Activated naive CD8-positive, alpha-beta T cell (primary cell): Measurements from ENCODE around the gene DCDC2.
"Not testable (repeated sequence)": the region's sequence is repeated elsewhere in the genome, so short reads cannot be mapped to it uniquely, and the experiment has no call there.

Experiments used
- H3K27ac Mint-ChIP-seq: one replicate; pipeline ENCODE4 v1.8.0; 2021; ENCODE audit warnings: mixed read lengths
- H3K27me3 Mint-ChIP-seq: one replicate; pipeline ENCODE4 v1.8.0; 2021; ENCODE audit warnings: mixed read lengths
- H3K36me3 Mint-ChIP-seq: one replicate; pipeline ENCODE4 v1.8.0; 2021; ENCODE audit warnings: mixed read lengths
- H3K4me1 Mint-ChIP-seq: one replicate; pipeline ENCODE4 v1.8.0; 2021; ENCODE audit warnings: low read depth, mixed read lengths
- H3K4me3 Mint-ChIP-seq: one replicate; pipeline ENCODE4 v1.8.0; 2021; ENCODE audit warnings: mild to moderate bottlenecking, mixed read lengths
- H3K9me3 Mint-ChIP-seq: one replicate; pipeline ENCODE4 v1.8.0; 2021; ENCODE audit warnings: low read depth, mixed read lengths

The DCDC2 gene

GRCh38 chr6:24204113-24204512 is 153.7 kb downstream of the DCDC2 start:
- not testable (repeated sequence) for H3K27ac Mint-ChIP-seq, H3K36me3 Mint-ChIP-seq, H3K27me3 Mint-ChIP-seq, H3K4me3 Mint-ChIP-seq, H3K4me1 Mint-ChIP-seq, H3K9me3 Mint-ChIP-seq

- Mint-ChIP-seq H3K4me1 (no peaks in the 10 kb centered on the region), H3K27ac (no peak overlapping the region), H3K9me3 (no peaks in the 10 kb centered on the region), H3K36me3 (no peaks in the 10 kb centered on the region), H3K27me3 (peaks cover 6% of the 10 kb centered on the region), H3K4me3 (no peak overlapping the region)
Measured at GRCh38 chr6:24197892-24198291, 160.0 kb downstream of the DCDC2 start.

- no peaks in the 10 kb centered on the region for H3K36me3 Mint-ChIP-seq
- no peak overlapping the region for H3K27ac Mint-ChIP-seq
- peaks cover 9% of the 10 kb centered on the region for H3K27me3 Mint-ChIP-seq
- H3K4me1 Mint-ChIP-seq: no peaks in the 10 kb centered on the region
- no peaks in the 10 kb centered on the region for H3K9me3 Mint-ChIP-seq
- H3K4me3 Mint-ChIP-seq: no peak overlapping the region
Measured at GRCh38 chr6:24195836-24196597, 161.8 kb downstream of the DCDC2 start.

DNA sequence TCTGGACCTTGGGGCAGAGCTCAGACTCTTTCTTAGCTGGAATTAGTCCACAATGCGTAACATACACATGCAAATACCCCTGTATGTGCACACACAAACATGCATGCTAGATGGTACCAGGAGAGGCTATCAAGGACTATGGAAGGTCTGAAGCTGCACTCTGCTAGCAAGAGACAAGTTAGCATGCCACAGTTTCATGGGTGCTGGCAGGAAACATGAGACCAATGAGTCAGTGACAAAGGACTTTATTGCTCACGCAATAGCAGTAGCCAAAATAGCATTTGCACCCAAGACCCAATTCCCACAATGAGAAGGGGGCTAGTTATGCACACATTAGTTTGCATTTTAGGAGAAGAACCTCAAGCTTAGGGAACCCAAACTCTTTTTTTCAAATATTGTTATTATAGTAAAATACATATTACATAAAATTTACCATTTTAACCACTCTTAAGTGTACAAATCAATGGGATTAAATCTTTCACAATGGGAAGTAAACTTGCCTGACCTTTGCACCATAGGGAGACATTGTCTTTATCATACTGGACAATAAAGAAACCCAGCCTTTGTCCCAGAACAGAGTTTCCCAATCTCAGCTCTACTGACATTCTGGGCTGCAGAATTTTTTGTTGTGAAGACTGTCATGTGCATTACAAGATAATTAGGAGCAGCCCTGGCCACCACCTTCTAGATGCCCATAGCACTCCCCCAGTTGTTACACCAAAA is 162.7 kb downstream of the DCDC2 start:
- H3K27ac Mint-ChIP-seq: no peak overlapping the region
- H3K9me3 Mint-ChIP-seq: no peaks in the 10 kb centered on the region
- H3K4me3 Mint-ChIP-seq: no peak overlapping the region
- no peaks in the 10 kb centered on the region for H3K36me3 Mint-ChIP-seq
- peaks cover 9% of the 10 kb centered on the region for H3K27me3 Mint-ChIP-seq
- H3K4me1 Mint-ChIP-seq: no peaks in the 10 kb centered on the region

GRCh38 chr6:24193364-24193763 is 164.5 kb downstream of the DCDC2 start:
- Mint-ChIP-seq H3K36me3 (no peaks in the 10 kb centered on the region), H3K4me3 (no peak overlapping the region), H3K27ac (no peak overlapping the region), H3K27me3 (peaks cover 11% of the 10 kb centered on the region), H3K9me3 (no peaks in the 10 kb centered on the region), H3K4me1 (no peaks in the 10 kb centered on the region)

DNA sequence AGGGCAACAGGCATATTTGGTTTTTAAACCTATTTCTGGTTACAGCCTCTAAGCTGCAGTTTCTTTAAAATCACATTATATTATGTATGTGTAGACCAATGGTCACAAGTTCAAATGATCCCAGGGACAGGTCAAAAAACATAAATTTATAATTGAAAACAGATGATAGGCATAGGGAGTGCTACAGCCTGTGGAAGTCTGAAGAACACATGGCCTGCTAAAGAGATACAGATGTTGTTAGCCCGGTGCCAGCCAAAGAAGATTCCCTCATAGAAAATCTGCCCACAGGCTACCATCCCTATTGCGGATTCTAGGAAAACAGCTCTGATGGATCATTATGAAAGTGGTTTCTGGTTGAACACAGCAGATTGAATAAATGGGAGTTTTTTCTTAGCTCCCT is 166.5 kb downstream of the DCDC2 start:
- no peak overlapping the region for H3K27ac Mint-ChIP-seq
- no peaks in the 10 kb centered on the region for H3K4me1 Mint-ChIP-seq
- H3K9me3 Mint-ChIP-seq: no peaks in the 10 kb centered on the region
- peaks cover 11% of the 10 kb centered on the region for H3K27me3 Mint-ChIP-seq
- H3K36me3 Mint-ChIP-seq: no peaks in the 10 kb centered on the region
- H3K4me3 Mint-ChIP-seq: no peak overlapping the region

GRCh38 chr6:24188578-24189080 is 169.2 kb downstream of the DCDC2 start:
- Mint-ChIP-seq H3K27me3 (peaks cover 14% of the 10 kb centered on the region), H3K27ac (no peak overlapping the region), H3K36me3 (no peaks in the 10 kb centered on the region), H3K4me3 (no peak overlapping the region), H3K9me3 (no peaks in the 10 kb centered on the region), H3K4me1 (no peaks in the 10 kb centered on the region)

- peaks cover 16% of the 10 kb centered on the region for H3K27me3 Mint-ChIP-seq
- no peaks in the 10 kb centered on the region for H3K9me3 Mint-ChIP-seq
- H3K4me3 Mint-ChIP-seq: no peak overlapping the region
- H3K4me1 Mint-ChIP-seq: no peaks in the 10 kb centered on the region
- no peaks in the 10 kb centered on the region for H3K36me3 Mint-ChIP-seq
- no peak overlapping the region for H3K27ac Mint-ChIP-seq
Measured at GRCh38 chr6:24187965-24188577, 169.8 kb downstream of the DCDC2 start.

GRCh38 chr6:24186349-24186748 is 171.5 kb downstream of the DCDC2 start:
- H3K9me3 Mint-ChIP-seq: no peaks in the 10 kb centered on the region
- no peak overlapping the region for H3K27ac Mint-ChIP-seq
- no peaks in the 10 kb centered on the region for H3K36me3 Mint-ChIP-seq
- H3K4me3 Mint-ChIP-seq: no peak overlapping the region
- no peaks in the 10 kb centered on the region for H3K4me1 Mint-ChIP-seq
- H3K27me3 Mint-ChIP-seq: peaks cover 12% of the 10 kb centered on the region

DNA sequence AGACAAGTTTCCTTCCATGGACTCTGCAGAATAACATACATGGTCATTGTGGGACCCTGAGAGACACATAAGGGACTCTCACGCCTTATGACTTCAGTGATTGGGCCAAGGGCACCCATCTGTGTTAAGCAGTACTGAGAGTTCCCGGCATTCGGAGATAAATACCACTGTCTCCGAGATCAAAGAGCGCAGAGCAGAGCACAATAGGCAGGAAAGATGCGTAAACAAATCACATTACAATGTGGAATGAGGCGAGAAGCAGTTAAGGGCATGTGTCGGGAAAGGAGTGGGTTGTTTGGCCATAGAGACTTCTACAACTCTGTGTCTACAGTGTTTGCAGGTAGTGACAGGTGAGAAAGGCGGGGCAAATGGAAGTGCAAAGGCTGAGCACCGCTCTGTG is 174.3 kb downstream of the DCDC2 start:
- H3K4me1 Mint-ChIP-seq: no peaks in the 10 kb centered on the region
- H3K9me3 Mint-ChIP-seq: no peaks in the 10 kb centered on the region
- H3K36me3 Mint-ChIP-seq: no peaks in the 10 kb centered on the region
- H3K27me3 Mint-ChIP-seq: peaks cover 9% of the 10 kb centered on the region
- no peak overlapping the region for H3K27ac Mint-ChIP-seq
- H3K4me3 Mint-ChIP-seq: no peak overlapping the region

GRCh38 chr6:24157886-24158285 is 200.0 kb downstream of the DCDC2 start:
- Mint-ChIP-seq H3K4me3 (no peak overlapping the region), H3K36me3 (no peaks in the 10 kb centered on the region), H3K27ac (no peak overlapping the region), H3K9me3 (no peaks in the 10 kb centered on the region), H3K4me1 (no peaks in the 10 kb centered on the region), H3K27me3 (peaks cover 10% of the 10 kb centered on the region)

DNA sequence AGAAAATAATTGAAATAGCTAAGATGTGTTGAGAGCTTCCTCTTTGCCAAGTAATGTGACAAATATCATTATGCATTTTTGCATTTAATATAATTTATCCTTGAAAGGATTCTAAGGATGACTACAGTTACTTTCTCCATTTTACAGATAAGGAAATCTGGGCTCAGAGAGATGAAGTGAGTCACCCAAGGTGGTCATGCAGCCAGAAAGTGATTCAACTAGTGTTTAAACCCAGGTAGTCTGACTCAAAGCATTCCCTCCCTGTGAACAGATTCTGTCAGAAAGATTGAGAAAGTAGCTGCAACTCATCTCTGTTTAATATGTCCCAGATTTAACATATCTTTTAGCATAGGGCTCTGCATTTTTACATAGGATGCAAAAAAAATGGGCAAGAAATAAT is 203.7 kb downstream of the DCDC2 start:
- Mint-ChIP-seq H3K27ac (no peak overlapping the region), H3K36me3 (no peaks in the 10 kb centered on the region), H3K9me3 (peaks cover 8% of the 10 kb centered on the region), H3K4me1 (no peaks in the 10 kb centered on the region), H3K27me3 (peaks cover 16% of the 10 kb centered on the region), H3K4me3 (no peak overlapping the region)

GRCh38 chr6:24152014-24152413 is 205.8 kb downstream of the DCDC2 start:
- Mint-ChIP-seq H3K4me3 (no peak overlapping the region), H3K9me3 (peaks cover 8% of the 10 kb centered on the region), H3K4me1 (no peaks in the 10 kb centered on the region), H3K27ac (no peak overlapping the region), H3K27me3 (peaks cover 13% of the 10 kb centered on the region), H3K36me3 (no peaks in the 10 kb centered on the region)

- peaks cover 8% of the 10 kb centered on the region for H3K9me3 Mint-ChIP-seq
- H3K4me1 Mint-ChIP-seq: no peaks in the 10 kb centered on the region
- H3K4me3 Mint-ChIP-seq: no peak overlapping the region
- no peaks in the 10 kb centered on the region for H3K36me3 Mint-ChIP-seq
- H3K27ac Mint-ChIP-seq: no peak overlapping the region
- H3K27me3 Mint-ChIP-seq: peaks cover 11% of the 10 kb centered on the region
Measured at GRCh38 chr6:24149836-24150235, 208.0 kb downstream of the DCDC2 start.

- H3K4me3 Mint-ChIP-seq: no peak overlapping the region
- H3K9me3 Mint-ChIP-seq: peaks cover 8% of the 10 kb centered on the region
- no peaks in the 10 kb centered on the region for H3K4me1 Mint-ChIP-seq
- H3K27ac Mint-ChIP-seq: no peak overlapping the region
- no peaks in the 10 kb centered on the region for H3K36me3 Mint-ChIP-seq
- H3K27me3 Mint-ChIP-seq: peaks cover 11% of the 10 kb centered on the region
Measured at GRCh38 chr6:24149296-24149695, 208.6 kb downstream of the DCDC2 start.
